ENCODE data around the gene SCAMP5.

Gene SCAMP5, protein sequence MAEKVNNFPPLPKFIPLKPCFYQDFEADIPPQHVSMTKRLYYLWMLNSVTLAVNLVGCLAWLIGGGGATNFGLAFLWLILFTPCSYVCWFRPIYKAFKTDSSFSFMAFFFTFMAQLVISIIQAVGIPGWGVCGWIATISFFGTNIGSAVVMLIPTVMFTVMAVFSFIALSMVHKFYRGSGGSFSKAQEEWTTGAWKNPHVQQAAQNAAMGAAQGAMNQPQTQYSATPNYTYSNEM

DNA sequence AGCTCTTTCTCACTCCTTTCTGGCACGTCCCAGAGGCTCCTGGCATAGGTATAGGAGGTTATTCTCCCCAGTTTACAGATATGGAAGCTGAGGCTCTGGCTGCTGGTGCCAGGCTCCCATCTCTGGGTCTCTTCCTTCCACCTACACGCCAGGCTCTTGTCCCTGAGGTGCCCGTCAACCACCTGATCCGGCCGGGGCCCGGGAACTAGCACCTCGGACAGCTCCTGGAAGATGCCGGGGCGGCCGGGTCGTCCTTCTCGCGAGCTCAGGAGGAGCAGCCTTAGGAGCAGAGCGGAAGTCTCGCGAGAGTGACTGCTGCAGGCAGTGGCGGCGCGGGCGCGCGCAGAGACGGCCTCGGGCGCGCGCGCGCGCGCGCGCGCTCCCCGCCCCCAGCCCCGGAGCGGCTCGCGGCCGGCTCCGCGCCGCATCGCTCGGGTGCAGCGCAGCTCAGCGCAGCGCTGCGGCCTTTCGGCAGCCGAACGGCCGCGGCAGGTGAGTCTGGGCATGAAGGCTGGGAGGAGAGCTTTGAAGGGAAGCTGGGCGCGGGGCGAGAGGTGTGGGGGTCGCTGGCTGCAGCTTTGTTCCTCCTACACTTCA lies at the start of gene SCAMP5:
Gene SCAMP5 (plus strand): TSS at position 382 of the 597 bp plus-strand sequence. CDS start 16,277 bp downstream, outside the sequence.
- TF ChIP-seq, protein P1, sequence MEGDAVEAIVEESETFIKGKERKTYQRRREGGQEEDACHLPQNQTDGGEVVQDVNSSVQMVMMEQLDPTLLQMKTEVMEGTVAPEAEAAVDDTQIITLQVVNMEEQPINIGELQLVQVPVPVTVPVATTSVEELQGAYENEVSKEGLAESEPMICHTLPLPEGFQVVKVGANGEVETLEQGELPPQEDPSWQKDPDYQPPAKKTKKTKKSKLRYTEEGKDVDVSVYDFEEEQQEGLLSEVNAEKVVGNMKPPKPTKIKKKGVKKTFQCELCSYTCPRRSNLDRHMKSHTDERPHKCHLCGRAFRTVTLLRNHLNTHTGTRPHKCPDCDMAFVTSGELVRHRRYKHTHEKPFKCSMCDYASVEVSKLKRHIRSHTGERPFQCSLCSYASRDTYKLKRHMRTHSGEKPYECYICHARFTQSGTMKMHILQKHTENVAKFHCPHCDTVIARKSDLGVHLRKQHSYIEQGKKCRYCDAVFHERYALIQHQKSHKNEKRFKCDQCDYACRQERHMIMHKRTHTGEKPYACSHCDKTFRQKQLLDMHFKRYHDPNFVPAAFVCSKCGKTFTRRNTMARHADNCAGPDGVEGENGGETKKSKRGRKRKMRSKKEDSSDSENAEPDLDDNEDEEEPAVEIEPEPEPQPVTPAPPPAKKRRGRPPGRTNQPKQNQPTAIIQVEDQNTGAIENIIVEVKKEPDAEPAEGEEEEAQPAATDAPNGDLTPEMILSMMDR (IDR thresholded peaks at IDR 0.05), result no peak
- H3K4me3 ChIP-seq, result peak within 1 kb of the TSS; percentile 85
- peak; percentile 91 for DNase-seq (ENCODE audit: low spot score)
- no peak within 1 kb of the TSS for H3K27ac ChIP-seq

DNA sequence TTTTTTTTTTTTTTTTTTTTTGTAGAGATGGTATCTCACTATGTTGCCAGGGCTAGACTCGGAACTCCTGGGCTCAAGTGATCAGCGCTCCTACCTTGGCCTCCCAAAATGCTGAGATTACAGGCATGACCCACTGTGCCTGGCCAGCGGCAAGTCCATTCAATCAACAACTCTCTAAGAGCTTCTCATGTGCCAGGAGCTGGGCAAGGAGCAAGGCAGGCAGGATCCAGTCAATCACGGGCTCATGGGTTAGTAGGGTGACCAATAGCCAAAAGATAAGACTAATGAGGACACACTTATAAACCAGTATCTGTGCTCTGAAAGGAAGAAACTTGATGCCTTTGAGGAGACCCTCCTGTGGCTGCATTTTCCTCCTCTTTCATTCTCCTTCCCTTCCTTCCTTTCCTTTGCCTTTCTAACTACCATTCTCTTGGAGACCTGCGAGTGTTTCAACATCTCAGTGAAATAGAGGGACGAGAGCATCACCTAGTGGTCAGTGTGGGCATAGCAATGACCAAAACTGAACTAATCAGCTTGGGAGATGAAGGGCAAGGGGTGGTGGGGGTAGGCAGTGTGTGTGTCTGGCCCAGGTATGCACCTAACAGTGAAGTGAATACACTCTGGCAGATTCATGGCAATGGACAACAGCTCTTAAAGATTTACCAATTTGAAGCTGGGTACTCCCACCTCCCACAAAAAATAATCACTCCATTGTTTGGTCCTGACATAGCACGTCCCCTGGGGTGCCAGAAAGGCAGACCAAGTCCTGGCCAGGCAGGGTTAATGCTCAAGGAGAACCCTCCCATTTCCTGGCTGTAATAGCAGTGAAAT lies 45.1 kb upstream of the SCAMP5 start:
- TF ChIP-seq, protein P1 (IDR thresholded peaks at IDR 0.05), result peak; percentile 94
- DNase-seq (ENCODE audit: low spot score), result peak; percentile 75
- Histone ChIP-seq H3K27ac (no peak overlapping the region), H3K4me3 (no peak overlapping the region)

DNA sequence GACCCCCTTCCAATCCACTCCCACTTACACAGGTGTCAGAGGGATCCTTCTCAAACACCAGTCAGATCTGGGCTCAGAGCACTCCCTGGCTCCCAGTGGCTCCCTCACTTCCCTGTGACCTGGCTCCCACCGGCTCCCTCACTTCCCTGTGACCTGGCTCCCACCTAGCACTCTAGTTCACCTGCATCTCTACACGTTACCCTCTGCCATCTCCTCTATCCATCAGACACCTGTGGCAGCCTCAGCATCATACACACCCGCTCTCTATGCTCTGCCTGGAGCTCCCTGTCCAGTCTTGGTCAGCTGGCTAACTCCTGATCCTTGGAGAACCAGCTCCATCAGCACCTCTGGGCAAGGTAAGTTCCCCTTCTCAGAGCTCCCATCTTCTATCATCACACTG lies 44.4 kb upstream of the SCAMP5 start:
- Histone ChIP-seq H3K4me3 (no peak overlapping the region), H3K27ac (no peak overlapping the region)
- TF ChIP-seq, protein P1 (IDR thresholded peaks at IDR 0.05), result no peak
- no peak for DNase-seq (ENCODE audit: low spot score)

DNA sequence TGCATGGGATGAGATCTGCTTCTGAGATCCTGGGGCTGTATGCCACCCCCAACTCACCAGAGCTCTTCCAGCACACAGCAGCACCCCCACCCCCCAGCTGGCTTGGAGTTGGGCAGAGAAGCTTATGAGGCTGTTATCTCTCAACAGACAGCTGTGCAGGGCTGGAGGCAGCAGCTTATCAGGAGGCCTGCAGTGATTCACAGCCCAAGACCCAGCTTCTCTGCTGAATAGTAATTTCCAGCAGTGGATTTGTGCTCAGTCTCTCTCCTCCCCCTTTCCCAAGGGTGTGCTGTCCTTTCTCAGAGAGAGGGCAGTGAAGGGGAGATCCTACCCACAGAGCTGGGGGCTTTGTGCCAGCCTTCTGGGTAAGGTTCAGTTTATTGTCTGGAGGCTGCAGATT lies 40.8 kb upstream of the SCAMP5 start:
- H3K27ac ChIP-seq, result peak overlapping the region in 1 of 2 donors; percentile 99
- peak overlapping the region; percentile 72 for H3K4me3 ChIP-seq
- DNase-seq (ENCODE audit: low spot score), result no peak
- TF ChIP-seq, protein P1 (IDR thresholded peaks at IDR 0.05), result no peak

DNA sequence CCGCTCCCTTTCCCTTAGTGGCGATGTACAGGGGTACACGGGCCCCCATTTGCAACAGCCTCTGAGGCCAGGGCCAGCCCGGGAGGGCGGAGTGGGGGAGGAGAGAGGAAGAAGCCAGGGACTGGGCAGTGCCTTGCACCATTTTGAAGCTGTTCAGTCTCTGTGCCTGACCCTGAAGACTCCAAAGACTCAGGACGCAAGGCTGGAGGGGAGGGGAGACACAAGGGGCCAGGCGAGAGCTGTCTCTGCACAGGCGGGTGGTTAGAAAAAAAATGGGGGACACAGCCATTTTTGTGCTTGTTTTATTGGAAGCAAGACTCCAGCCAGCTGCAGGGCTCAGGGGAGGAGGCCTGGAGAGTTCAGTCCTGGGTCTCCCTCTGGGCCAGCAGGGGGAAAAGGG lies 40.3 kb upstream of the SCAMP5 start:
- H3K27ac ChIP-seq, result peak overlapping the region; percentile 38 to 99
- no peak for DNase-seq (ENCODE audit: low spot score)
- peak overlapping the region; percentile 72 for H3K4me3 ChIP-seq
- TF ChIP-seq, protein P1 (IDR thresholded peaks at IDR 0.05), result no peak

DNA sequence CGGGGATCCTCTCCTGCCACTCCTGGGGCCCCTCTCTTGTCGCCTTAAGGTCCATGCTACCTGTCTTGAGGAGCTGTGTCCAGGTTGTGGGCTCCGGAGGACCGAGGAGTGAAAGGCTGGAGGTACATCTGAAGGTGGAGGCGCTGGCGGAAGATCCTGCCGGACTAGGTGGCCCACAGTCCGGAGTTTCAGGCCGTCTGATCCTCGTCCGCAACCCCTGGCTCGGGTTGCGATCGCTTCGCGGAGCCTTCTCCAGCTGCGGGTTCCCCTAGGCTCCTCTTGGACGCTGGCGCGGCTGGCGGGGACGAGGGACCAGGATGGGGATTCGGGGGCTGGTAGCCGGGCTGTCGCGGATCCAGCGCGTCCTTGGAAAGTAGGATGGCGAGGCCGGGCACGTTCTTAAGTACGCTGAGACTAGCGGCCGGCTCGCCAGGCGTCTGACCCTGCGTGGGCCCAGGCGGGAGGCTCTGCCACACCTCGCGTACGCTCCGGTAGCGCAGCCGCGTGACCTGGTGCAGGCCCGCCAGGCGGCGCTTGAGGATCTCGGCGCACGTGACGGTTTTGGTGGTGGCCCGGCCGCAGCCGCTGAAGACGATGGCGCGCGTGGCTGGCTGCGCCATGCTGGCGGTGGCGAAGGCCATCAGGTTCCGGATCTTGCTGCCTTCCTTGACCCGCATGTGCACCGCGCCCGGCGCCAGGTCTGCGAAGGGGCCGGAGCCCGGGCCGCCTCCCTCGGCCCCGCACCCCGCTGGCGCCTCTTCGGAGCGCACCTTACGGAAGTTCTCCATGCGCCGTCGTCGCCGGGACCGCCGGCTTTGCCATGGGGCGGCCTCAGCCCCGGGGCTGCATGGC lies 39.3 kb upstream of the SCAMP5 start:
- TF ChIP-seq, protein P1 (IDR thresholded peaks at IDR 0.05), result no peak
- Histone ChIP-seq H3K27ac (peak overlapping the region; percentile 91 to 99), H3K4me3 (peak overlapping the region; percentile 72)
- DNase-seq (ENCODE audit: low spot score), result peak; percentile 81
